GM19239 (cell line): ENCODE results near the gene MMP19.

Experiments used
- DNase-seq: peaks from one replicate; pipeline ENCODE4 v3.0.0; 2011; ENCODE audit warnings: low spot score; ENCODE audit not compliant: insufficient read length
- FAIRE-seq: peaks from 2 replicates; lab custom pipeline; 2011; peaks lifted over from hg19 to GRCh38; lab: Jason Lieb, UNC

Gene MMP19

GRCh38 chr12:55818140-55818728, 24.5 kb downstream of the MMP19 start:
- DNase-seq (no peak), FAIRE-seq (no peak)

GRCh38 chr12:55817345-55818139, 25.2 kb downstream of the MMP19 start, which contains the start of the genes ORMDL2 and SARNP:
Gene ORMDL2 (plus strand): TSS chr12:55818041. CDS start chr12:55819000, 959 bp downstream.
Gene SARNP (minus strand): TSS chr12:55817724. CDS start chr12:55817701, 23 bp downstream.
- DNase-seq (peak; percentile 78), FAIRE-seq (peak; percentile 99)

GRCh38 chr12:55816881-55817344, 25.8 kb downstream of the MMP19 start:
- no peak for FAIRE-seq

GRCh38 chr12:55815473-55815872, 27.3 kb downstream of the MMP19 start:
- DNase-seq (no peak), FAIRE-seq (no peak)

More at GRCh38 chr12:55816881-55817344, 25.8 kb downstream of the MMP19 start:
- DNase-seq: no peak

- FAIRE-seq (no peak), DNase-seq (no peak)
These were observed 28.5 kb downstream of the MMP19 start for GRCh38 chr12:55814257-55814656.

- DNase-seq (no peak), FAIRE-seq (no peak)
These were observed 30.6 kb downstream of the MMP19 start for GRCh38 chr12:55812088-55812487.

GRCh38 chr12:55809274-55809673, 33.5 kb downstream of the MMP19 start:
- FAIRE-seq (no peak), DNase-seq (no peak)

- DNase-seq (no peak), FAIRE-seq (no peak)
These were observed 35.8 kb downstream of the MMP19 start for GRCh38 chr12:55806982-55807381.

GRCh38 chr12:55797550-55797949, 45.2 kb downstream of the MMP19 start:
- DNase-seq (no peak), FAIRE-seq (no peak)

GRCh38 chr12:55797068-55797467, 45.7 kb downstream of the MMP19 start:
- no peak for DNase-seq
- peak; percentile 60 for FAIRE-seq

GRCh38 chr12:55795950-55796349, 46.8 kb downstream of the MMP19 start:
- no peak for FAIRE-seq
- DNase-seq: no peak

GRCh38 chr12:55789893-55790292, 52.8 kb downstream of the MMP19 start:
- no peak for FAIRE-seq
- no peak for DNase-seq

- FAIRE-seq: no peak
- DNase-seq: no peak
These were observed 53.6 kb downstream of the MMP19 start for GRCh38 chr12:55789171-55789570.

GRCh38 chr12:55788546-55788945, 54.2 kb downstream of the MMP19 start:
- FAIRE-seq (no peak), DNase-seq (no peak)
